GM12878 (cell line): ENCODE measurements around the gene SMPD3. TPM values are rescaled to one million over a fixed set of nuclear protein-coding genes. Genes with fewer than 3 reads are reported as not detected.

Experiments used
- ATAC-seq: fragments of 200-7000 bp; cut with Tn5 transposase; 3 replicates; pipeline ENCODE4 v1.9.1; 2020; ENCODE audit warnings: mild to moderate bottlenecking, moderate library complexity
- BruUV-seq: library from RNA; stranded (reverse); fragments of 400-500 nt; replicated peaks from 2 replicates; lab custom pipeline; 2021; lab: Mats Ljungman, UMichigan
- CTCF ChIA-PET: fragments of 300-600 bp; sonication (Branson Sonifier 250); formaldehyde crosslinking; extraction: SDS; loops from one replicate; lab custom pipeline; 2021; ENCODE audit warnings: inconsistent platforms; lab: Yijun Ruan, JAX
- POLR2A ChIA-PET: fragments of 350-600 bp; formaldehyde crosslinking; extraction: SDS; loops from one replicate; lab custom pipeline; 2021; ENCODE audit warnings: inconsistent platforms; lab: Charles Lee
- RAD21 ChIA-PET: fragments of 300-600 bp; sonication (Branson Sonifier 250); formaldehyde crosslinking; loops from one replicate; lab custom pipeline; 2023; ENCODE audit warnings: antibody characterized with exemption; ENCODE audit not compliant: unreplicated experiment; lab: Charles Lee
- SMC1A ChIA-PET: fragments of 300-600 bp; sonication (Branson Sonifier 250); formaldehyde crosslinking; loops from one replicate; lab custom pipeline; 2023; ENCODE audit not compliant: unreplicated experiment, uncharacterized antibody; lab: Charles Lee
- DNase-seq: peaks from one replicate; pipeline ENCODE4 v3.0.0-alpha.2; 2011; ENCODE audit warnings: low read depth, low spot score
- FAIRE-seq: peaks from 3 replicates; lab custom pipeline; 2011; peaks lifted over from hg19 to GRCh38; lab: Jason Lieb, UNC
- H2AFZ ChIP-seq: 2 replicates; pipeline ENCODE4 v1.6.0; 2011; ENCODE audit warnings: low read depth, low read length, control low read depth; ENCODE audit not compliant: control insufficient read depth
- H3K27ac ChIP-seq: 2 replicates; pipeline ENCODE4 v1.5.1; 2011; ENCODE audit warnings: control low read depth; ENCODE audit not compliant: control insufficient read depth, insufficient read depth
- H3K27me3 ChIP-seq, 2 experiments: replicated peaks in 1 of 2; 2 replicates each; pipeline versions ENCODE4 v1.6.0 to v1.6.1; 2011; ENCODE audit warnings: low read length in 1 of 2; ENCODE audit not compliant: control insufficient read depth in 2 of 2, insufficient read depth in 2 of 2
- H3K36me3 ChIP-seq, 2 experiments: 2 replicates each; pipeline ENCODE4 v1.5.1; 2011; ENCODE audit warnings: low read length in 1 of 2; ENCODE audit not compliant: control insufficient read depth in 2 of 2, insufficient read depth in 2 of 2
- H3K4me1 ChIP-seq: 2 replicates; pipeline ENCODE4 v1.6.1; 2011; ENCODE audit warnings: mild to moderate bottlenecking, low read length, moderate library complexity, mixed read lengths; ENCODE audit not compliant: control insufficient read depth, insufficient read depth
- H3K4me2 ChIP-seq: 2 replicates; pipeline ENCODE4 v1.6.0; 2011; ENCODE audit warnings: control low read depth; ENCODE audit not compliant: control insufficient read depth, insufficient read depth
- H3K4me3 ChIP-seq: fragments of 200-600 bp; sonication (generic); 2 replicates; pipeline ENCODE4 v1.5.1; 2016
- H3K79me2 ChIP-seq: 2 replicates; pipeline ENCODE4 v1.6.0; 2011; ENCODE audit warnings: low read length; ENCODE audit not compliant: control insufficient read depth, insufficient read depth
- H3K9ac ChIP-seq: 2 replicates; pipeline ENCODE4 v1.8.0; 2011; ENCODE audit warnings: low read length, control low read depth, mixed read lengths; ENCODE audit not compliant: control insufficient read depth, insufficient read depth
- H3K9me3 ChIP-seq: replicated peaks from 3 replicates; pipeline ENCODE4 v1.5.1; 2011; ENCODE audit warnings: mild to moderate bottlenecking, low read length; ENCODE audit not compliant: control insufficient read depth, insufficient read depth
- H4K20me1 ChIP-seq: 2 replicates; pipeline ENCODE4 v1.6.0; 2011; ENCODE audit not compliant: control insufficient read depth, insufficient read depth
- GABPA ChIP-seq: IDR thresholded peaks from 2 replicates; pipeline ENCODE4 v1.6.1; 2014; ENCODE audit warnings: antibody characterized with exemption, low read depth, mild to moderate bottlenecking, inconsistent platforms
- HCFC1 ChIP-seq: fragments of 150-350 bp; IDR thresholded peaks from 2 replicates; pipeline ENCODE4 v1.6.1; 2014; ENCODE audit warnings: low read length
- HDAC2 ChIP-seq: fragments of 200-600 bp; sonication (generic); IDR thresholded peaks from 2 replicates; pipeline ENCODE4 v1.6.1; 2017
- MXI1 ChIP-seq: fragments of 150-350 bp; IDR thresholded peaks from 2 replicates; pipeline ENCODE4 v1.6.1; 2011; ENCODE audit warnings: low read depth, mild to moderate bottlenecking, inconsistent platforms, low read length, improper control_type of control experiment
- POU2F2 ChIP-seq: IDR thresholded peaks from 3 replicates; pipeline ENCODE4 v1.6.1; 2011; ENCODE audit warnings: low read depth, mild to moderate bottlenecking, low read length, borderline replicate concordance
- RAD21 ChIP-seq: IDR thresholded peaks from 2 replicates; pipeline ENCODE4 v1.6.1; 2011; ENCODE audit warnings: mild to moderate bottlenecking, low read depth, low read length, moderate library complexity; ENCODE audit not compliant: insufficient read depth
- TARDBP ChIP-seq: IDR thresholded peaks from 2 replicates; pipeline ENCODE4 v1.6.1; 2016; ENCODE audit warnings: borderline replicate concordance
- WGBS: methylation state at CpG from one replicate; pipeline ENCODE4 v1.1.6; 2016; ENCODE audit warnings: low lambda C conversion rate; ENCODE audit not compliant: insufficient replicate concordance, insufficient coverage; ENCODE audit errors: missing lambda C conversion rate; 5-methylcytosine and 5-hydroxymethylcytosine counted together
- in situ Hi-C: fragments of 300-500 bp; cut with MboI; formaldehyde crosslinking; loops from 9 replicates; pipeline ENCODE4 v1.14.3; 2018; ENCODE audit warnings: mixed read lengths
- intact Hi-C: fragments of 100-400 bp; cut with micrococcal nuclease; formaldehyde crosslinking; loops from one replicate; pipeline ENCODE4 v1.14.2; 2022; ENCODE audit not compliant: unreplicated experiment
- polyA plus RNA-seq, 11 experiments: library from polyadenylated mRNA; depleted of rRNA in 4 of 11; unstranded in 6 of 11; stranded (reverse) in 5 of 11; fragments of >200 nt; fragmentation: Nextera tagmentation in 4 of 11; fragmentation: Illumina TruSeq in 1 of 11; extraction: Ambion mirVana in 4 of 11; extraction: Trizol in 1 of 11; gene quantifications; 1 replicate in 1 of 11; 2 replicates in 10 of 11; pipeline versions ENCODE4 v1.2.1 to v1.2.3, GENCODE V29; 2011 to 2016; ENCODE audit warnings: inconsistent platforms in 2 of 11, missing spikeins in 2 of 11, low read depth in 1 of 11
- total RNA-seq, 4 experiments: library from RNA; depleted of rRNA in 3 of 4; stranded (reverse); fragments of >200 nt in 3 of 4; fragmentation: Illumina TruSeq in 1 of 4; extraction: Trizol in 1 of 4; gene quantifications; 2 replicates each; pipeline versions ENCODE4 v1.2.1 to v1.2.3, GENCODE V29; 2013 to 2021

SMPD3 gene
- total and polyA plus RNA-seq, 10 of the 15 experiments (the other 5 are each of a cell fraction or from before 2014, with no cell fraction given): 0.04 to 2.0 (median 1.2) TPM

DNA sequence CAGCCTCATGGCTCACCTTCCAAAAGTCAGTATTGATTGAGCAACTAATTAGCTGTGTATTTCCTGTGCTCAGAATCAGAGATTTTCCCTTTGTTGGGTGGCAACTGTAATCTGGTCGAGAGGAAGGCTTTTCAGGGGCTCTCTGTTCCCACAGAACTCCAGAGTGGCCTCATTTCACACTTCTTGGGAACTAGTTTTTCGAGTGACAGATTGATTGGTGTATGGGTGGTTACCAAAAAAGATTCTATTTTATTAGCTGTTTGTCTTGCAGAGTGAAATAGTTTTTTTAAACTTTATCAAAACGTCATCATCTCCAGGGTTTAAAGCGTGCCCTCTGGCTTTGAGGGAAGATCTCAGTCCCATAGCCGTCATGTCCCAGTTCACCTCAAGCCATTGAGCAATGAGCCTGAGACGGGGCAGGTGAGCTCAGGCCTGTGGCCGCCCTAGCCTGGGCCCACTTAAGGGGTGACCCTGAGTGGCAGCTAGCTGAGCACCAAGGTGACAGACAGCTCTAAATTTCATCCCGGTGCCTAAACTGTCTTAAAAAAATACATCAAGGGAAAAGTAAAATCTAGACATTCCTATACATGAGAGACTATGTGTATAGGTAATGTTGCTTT is 53.0 kb downstream of the SMPD3 start:
- TF ChIP-seq MXI1 (no peak), HDAC2 (no peak), TARDBP (no peak), GABPA (no peak), RAD21 (no peak), POU2F2 (no peak)
- ChIA-PET SMC1A (interaction anchor here (0.6 to 3.6 kb wide), 10 partner anchors 11 to 134 kb away, joined by 3 to 22 read pairs (median 4); no protein-coding TSS in a partner anchor), RAD21 (interaction anchor here (0.8 to 2.0 kb wide), 2 partner anchors 11 to 23 kb away, joined by 3 to 7 read pairs; no protein-coding TSS in a partner anchor), POLR2A (interaction anchor here (0.6 to 1.8 kb wide), 3 partner anchors 22 to 133 kb away, joined by 3 to 6 read pairs (median 4); no protein-coding TSS in a partner anchor), CTCF (interaction anchor here (0.7 to 4.5 kb wide), 17 partner anchors 8 to 127 kb away, joined by 3 to 41 read pairs (median 7); no protein-coding TSS in a partner anchor)
- H3K79me2 ChIP-seq: no peaks in the 10 kb centered on the region
- no peak for FAIRE-seq
- no peaks in the 10 kb centered on the region for H3K27me3 ChIP-seq
- no peaks in the 10 kb centered on the region for H4K20me1 ChIP-seq
- H3K4me1 ChIP-seq: no peaks in the 10 kb centered on the region
- no peak overlapping the region for H3K4me3 ChIP-seq
- H3K36me3 ChIP-seq: no peaks in the 10 kb centered on the region
- no peaks in the 10 kb centered on the region for H3K9me3 ChIP-seq
- 63% methylated on average over 8 of the region's 8 CpGs for WGBS
- intact Hi-C loops (no loop called here), in situ Hi-C loops (no loop called here)
- no peak overlapping the region for H3K4me2 ChIP-seq
- no peak overlapping the region for H2AFZ ChIP-seq
- H3K9ac ChIP-seq: no peak overlapping the region
- no TSS peak for BruUV-seq
- no peak overlapping the region for H3K27ac ChIP-seq
- DNase-seq: no peak
- no peak for ATAC-seq

DNA sequence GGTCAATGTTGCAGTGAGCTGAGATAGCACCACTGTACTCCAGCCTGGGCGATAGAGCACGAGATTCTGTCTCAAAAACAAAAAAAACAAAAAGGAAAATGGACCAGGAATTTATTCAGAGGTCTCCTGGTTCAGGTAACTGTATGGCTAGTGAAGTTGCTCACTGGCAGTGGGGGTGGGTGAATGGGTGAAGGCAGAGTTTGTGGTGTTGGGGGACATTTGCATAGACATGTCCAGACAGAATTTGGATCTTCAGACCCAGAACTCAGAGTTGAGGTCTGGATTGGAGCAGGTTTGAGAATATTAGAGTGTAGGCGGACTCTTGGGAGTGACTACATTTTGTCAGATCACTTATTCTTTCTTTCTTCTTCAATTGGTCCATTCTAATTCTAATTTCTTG is 55.0 kb downstream of the SMPD3 start:
- POLR2A ChIA-PET: no interaction called here
- no peaks in the 10 kb centered on the region for H3K79me2 ChIP-seq
- CTCF ChIA-PET: interaction anchor here (1.1 to 4.5 kb wide), 6 partner anchors 8 to 128 kb away, joined by 3 to 22 read pairs (median 6); no protein-coding TSS in a partner anchor
- 31% methylated on average over 3 of the region's 3 CpGs for WGBS
- H3K4me2 ChIP-seq: no peak overlapping the region
- no peak overlapping the region for H3K4me3 ChIP-seq
- ATAC-seq (peak; percentile 61), FAIRE-seq (no peak), DNase-seq (no peak)
- BruUV-seq: no TSS peak
- SMC1A ChIA-PET: interaction anchor here (0.7 to 2.7 kb wide), 6 partner anchors 9 to 132 kb away, joined by 3 to 10 read pairs (median 4); partner anchors contain the start of gene SLC7A6
- no peaks in the 10 kb centered on the region for H3K9me3 ChIP-seq
- no peaks in the 10 kb centered on the region for H3K36me3 ChIP-seq
- H3K4me1 ChIP-seq: no peaks in the 10 kb centered on the region
- intact Hi-C loops (no loop called here), in situ Hi-C loops (no loop called here)
- RAD21 ChIA-PET: interaction anchor here (1.0 to 1.6 kb wide), 2 partner anchors 25 to 120 kb away, joined by 4 to 5 read pairs; no protein-coding TSS in a partner anchor
- no peak overlapping the region for H3K9ac ChIP-seq
- peak overlapping the region; percentile 4; the same call in 1 of the 2 replicates for H3K27ac ChIP-seq
- H3K27me3 ChIP-seq: no peaks in the 10 kb centered on the region
- H2AFZ ChIP-seq: no peak overlapping the region
- H4K20me1 ChIP-seq: no peaks in the 10 kb centered on the region
- TF ChIP-seq HCFC1: no peak
